B cell (primary cell): ENCODE measurements around the gene OSBPL5. TPM values are rescaled to one million over a fixed set of nuclear protein-coding genes. Genes with fewer than 3 reads are reported as not detected.

ENCODE experiments used
- ATAC-seq: fragments of 200-7000 bp; cut with Tn5 transposase; one replicate; pipeline ENCODE4 v1.10.0; 2021; ENCODE audit warnings: low read depth, mild to moderate bottlenecking, moderate number of reproducible peaks, moderate library complexity
- CTCF ChIA-PET: fragments of 350-600 bp; sonication (Branson Sonifier 250); formaldehyde crosslinking; loops from one replicate; lab custom pipeline; 2021; ENCODE audit warnings: antibody characterized with exemption, inconsistent platforms; lab: Charles Lee
- POLR2A ChIA-PET: fragments of 350-600 bp; sonication (Branson Sonifier 250); formaldehyde crosslinking; loops from one replicate; lab custom pipeline; 2021; ENCODE audit warnings: antibody characterized with exemption; lab: Charles Lee
- DNase-seq: peaks from one replicate; pipeline ENCODE4 v3.0.0; 2013
- H2AFZ ChIP-seq: 2 replicates; pipeline ENCODE4 v1.6.1; 2012; ENCODE audit warnings: mild to moderate bottlenecking, low read depth, low read length; ENCODE audit not compliant: insufficient read depth, poor library complexity, severe bottlenecking
- H3K27ac ChIP-seq, 2 donors: 1 replicate in 1 of 2; 2 replicates in 1 of 2; pipeline ENCODE4 v1.5.1; 2012 to 2013; ENCODE audit warnings: low read length in 2 of 2, mild to moderate bottlenecking in 2 of 2, moderate library complexity in 1 of 2
- H3K27me3 ChIP-seq, 4 experiments: fragments of 200-600 bp in 1 of 4; sonication (generic) in 1 of 4; replicated peaks in 1 of 4; 1 replicate in 2 of 4; 2 replicates in 2 of 4; pipeline versions ENCODE4 v1.6.1 to v1.7.0; 2013 to 2016; ENCODE audit warnings: low read length in 3 of 4, mild to moderate bottlenecking in 2 of 4, mixed read lengths in 1 of 4, moderate library complexity in 1 of 4; ENCODE audit not compliant: insufficient read depth in 4 of 4, control insufficient read depth in 3 of 4; ENCODE audit errors: control extremely low read depth in 1 of 4
- H3K36me3 ChIP-seq, 2 experiments: replicated peaks in 1 of 2; 1 replicate in 1 of 2; 2 replicates in 1 of 2; pipeline versions ENCODE4 v1.6.1 to v1.7.1; 2013; ENCODE audit warnings: low read length in 1 of 2; ENCODE audit not compliant: insufficient read depth in 2 of 2, control insufficient read depth in 1 of 2; ENCODE audit errors: control extremely low read depth in 1 of 2, extremely low read depth in 1 of 2
- H3K4me1 ChIP-seq, 2 donors: fragments of 200-600 bp in 1 of 2; sonication (generic) in 1 of 2; 1 replicate in 1 of 2; 2 replicates in 1 of 2; pipeline versions ENCODE4 v1.5.1 to v1.6.1; 2013 to 2017; ENCODE audit warnings: low read length in 2 of 2; ENCODE audit not compliant: control insufficient read depth in 2 of 2, insufficient read depth in 2 of 2
- H3K4me2 ChIP-seq: replicated peaks from 2 replicates; pipeline ENCODE3; 2012; ENCODE audit warnings: mild to moderate bottlenecking, low read depth, low read length; ENCODE audit not compliant: poor library complexity, severe bottlenecking
- H3K4me3 ChIP-seq, 5 experiments: fragments of 200-600 bp in 1 of 5; sonication (generic) in 1 of 5; 1 replicate in 3 of 5; 2 replicates in 2 of 5; pipeline versions ENCODE4 v1.5.1 to v1.7.0; 2011 to 2016; ENCODE audit warnings: low read length in 4 of 5, mild to moderate bottlenecking in 4 of 5, low read depth in 2 of 5, control low read depth in 1 of 5, moderate library complexity in 1 of 5; ENCODE audit not compliant: insufficient read depth in 1 of 5; ENCODE audit errors: control extremely low read depth in 1 of 5, extremely low read depth in 1 of 5
- H3K79me2 ChIP-seq: fragments of 200-600 bp; sonication (generic); one replicate; pipeline ENCODE4 v1.6.0; 2016; ENCODE audit warnings: low read length; ENCODE audit not compliant: control insufficient read depth, insufficient read depth
- H3K9ac ChIP-seq: fragments of 200-600 bp; sonication (generic); 2 replicates; pipeline ENCODE4 v1.6.1; 2017; ENCODE audit warnings: mild to moderate bottlenecking, low read length, moderate library complexity
- H3K9me3 ChIP-seq, 3 donors: one replicate each; pipeline versions ENCODE4 v1.6.1 to v1.7.1; 2013; ENCODE audit warnings: low read length in 2 of 3; ENCODE audit not compliant: control insufficient read depth in 2 of 3, insufficient read depth in 1 of 3; ENCODE audit errors: control extremely low read depth in 1 of 3
- H4K20me1 ChIP-seq: 2 replicates; pipeline ENCODE4 v1.6.0; 2012; ENCODE audit warnings: mild to moderate bottlenecking, low read length; ENCODE audit not compliant: insufficient read depth, control insufficient read depth, poor library complexity, severe bottlenecking
- H3K27ac Mint-ChIP-seq: one replicate; pipeline ENCODE4 v1.8.0; 2021; ENCODE audit warnings: mixed read lengths
- H3K27me3 Mint-ChIP-seq: one replicate; pipeline ENCODE4 v1.8.0; 2021; ENCODE audit warnings: mixed read lengths
- H3K4me1 Mint-ChIP-seq: one replicate; pipeline ENCODE4 v1.8.0; 2021; ENCODE audit warnings: mixed read lengths
- H3K4me3 Mint-ChIP-seq: one replicate; pipeline ENCODE4 v1.8.0; 2021; ENCODE audit warnings: mixed read lengths
- H3K9me3 Mint-ChIP-seq: one replicate; pipeline ENCODE4 v1.8.0; 2022; ENCODE audit warnings: mixed read lengths; ENCODE audit not compliant: insufficient read depth
- CTCF ChIP-seq: fragments of 200-600 bp; IDR thresholded peaks from one replicate; pipeline ENCODE4 v1.8.0; 2022; ENCODE audit warnings: antibody characterized with exemption, mild to moderate bottlenecking
- EZH2 ChIP-seq: IDR thresholded peaks from 2 replicates; pipeline ENCODE4 v1.6.1; 2012; ENCODE audit warnings: borderline replicate concordance, low read depth, mild to moderate bottlenecking, moderate library complexity, low read length; ENCODE audit not compliant: insufficient read depth, poor library complexity, severe bottlenecking
- WGBS: methylation state at CpG from one replicate; pipeline ENCODE4 v1.1.5; 2013; ENCODE audit warnings: missing lambda C conversion rate; ENCODE audit not compliant: insufficient coverage; 5-methylcytosine and 5-hydroxymethylcytosine counted together
- intact Hi-C: fragments of 100-400 bp; cut with micrococcal nuclease; formaldehyde crosslinking; loops from one replicate; pipeline ENCODE4 v1.10.0; 2022
- polyA plus RNA-seq: library from polyadenylated mRNA; depleted of rRNA; stranded (reverse); fragments of >200 nt; gene quantifications from 2 replicates; pipeline ENCODE4 v1.2.3, GENCODE V29; 2012
- total RNA-seq, 2 donors: library from RNA; stranded (reverse); fragments of 120-200 nt in 1 of 2; gene quantifications; 1 replicate in 1 of 2; 2 replicates in 1 of 2; pipeline versions ENCODE4 v1.2.3 to v1.2.4, GENCODE V29; 2013 to 2022

The OSBPL5 gene
- total and polyA plus RNA-seq, 2 donors (not counting 1 experiment from before 2014, with no cell fraction given) = 0.15 to 1.2 TPM

GRCh38 chr11:3122775-3123201, 42.3 kb downstream of the OSBPL5 start:
- H3K4me2 ChIP-seq = no peak overlapping the region
- H3K79me2 ChIP-seq = no peaks in the 10 kb centered on the region
- Mint-ChIP-seq H3K27me3 (no peaks in the 10 kb centered on the region), H3K27ac (no peak overlapping the region), H3K4me1 (no peaks in the 10 kb centered on the region), H3K4me3 (no peak overlapping the region), H3K9me3 (no peaks in the 10 kb centered on the region)
- CTCF ChIA-PET = no interaction called here
- ATAC-seq (no peak), DNase-seq (no peak)
- WGBS = 91% methylated on average over 12 of the region's 13 CpGs
- H3K4me3 ChIP-seq = no peak overlapping the region
- peaks cover 0 to 4% (median 0%) of the 10 kb centered on the region in 3 donors for H3K9me3 ChIP-seq
- no peaks in the 10 kb centered on the region for H3K36me3 ChIP-seq
- H3K4me1 ChIP-seq = no peaks in the 10 kb centered on the region
- no peak overlapping the region for H3K27ac ChIP-seq
- POLR2A ChIA-PET = no interaction called here
- no peak for TF ChIP-seq EZH2
- no peak for TF ChIP-seq CTCF
- H3K27me3 ChIP-seq = no peaks in the 10 kb centered on the region
- no peak overlapping the region for H3K9ac ChIP-seq
- intact Hi-C loops = no loop called here
- H4K20me1 ChIP-seq = no peaks in the 10 kb centered on the region
- no peak overlapping the region for H2AFZ ChIP-seq

- peaks cover 0 to 4% (median 0%) of the 10 kb centered on the region in 3 donors for H3K9me3 ChIP-seq
- Mint-ChIP-seq H3K9me3 (no peaks in the 10 kb centered on the region), H3K27ac (no peak overlapping the region), H3K4me3 (no peak overlapping the region), H3K27me3 (no peaks in the 10 kb centered on the region), H3K4me1 (no peaks in the 10 kb centered on the region)
- H3K4me3 ChIP-seq = no peak overlapping the region
- no peak for DNase-seq
- no peaks in the 10 kb centered on the region for H4K20me1 ChIP-seq
- H3K27ac ChIP-seq = no peak overlapping the region
- no peak for TF ChIP-seq CTCF
- TF ChIP-seq EZH2 = no peak
- intact Hi-C loops = no loop called here
- no peak for ATAC-seq
- H3K36me3 ChIP-seq = no peaks in the 10 kb centered on the region
- H2AFZ ChIP-seq = no peak overlapping the region
- WGBS = 95% methylated on average over 24 of the region's 34 CpGs
- no peaks in the 10 kb centered on the region for H3K79me2 ChIP-seq
- H3K4me2 ChIP-seq = no peak overlapping the region
- ChIA-PET CTCF (no interaction called here), POLR2A (no interaction called here)
- H3K9ac ChIP-seq = no peak overlapping the region
- no peaks in the 10 kb centered on the region for H3K4me1 ChIP-seq
- no peaks in the 10 kb centered on the region for H3K27me3 ChIP-seq
These were observed 43.0 kb downstream of the OSBPL5 start for GRCh38 chr11:3121931-3122774.
